GM12878 (cell line): ENCODE results near the gene KLF15. TPM values are rescaled to one million over a fixed set of nuclear protein-coding genes. Genes with fewer than 3 reads are reported as not detected.

Experiments used
- ATAC-seq: fragments of 200-7000 bp; cut with Tn5 transposase; 3 replicates; pipeline ENCODE4 v1.9.1; 2020; ENCODE audit warnings: mild to moderate bottlenecking, moderate library complexity
- BruUV-seq: library from RNA; stranded (reverse); fragments of 400-500 nt; replicated peaks from 2 replicates; lab custom pipeline; 2021; lab: Mats Ljungman, UMichigan
- CTCF ChIA-PET: fragments of 300-600 bp; sonication (Branson Sonifier 250); formaldehyde crosslinking; extraction: SDS; loops from one replicate; lab custom pipeline; 2021; ENCODE audit warnings: inconsistent platforms; lab: Yijun Ruan, JAX
- POLR2A ChIA-PET: fragments of 350-600 bp; formaldehyde crosslinking; extraction: SDS; loops from one replicate; lab custom pipeline; 2021; ENCODE audit warnings: inconsistent platforms; lab: Charles Lee
- RAD21 ChIA-PET: fragments of 300-600 bp; sonication (Branson Sonifier 250); formaldehyde crosslinking; loops from one replicate; lab custom pipeline; 2023; ENCODE audit warnings: antibody characterized with exemption; ENCODE audit not compliant: unreplicated experiment; lab: Charles Lee
- SMC1A ChIA-PET: fragments of 300-600 bp; sonication (Branson Sonifier 250); formaldehyde crosslinking; loops from one replicate; lab custom pipeline; 2023; ENCODE audit not compliant: unreplicated experiment, uncharacterized antibody; lab: Charles Lee
- DNase-seq: peaks from one replicate; pipeline ENCODE4 v3.0.0-alpha.2; 2011; ENCODE audit warnings: low read depth, low spot score
- FAIRE-seq: peaks from 3 replicates; lab custom pipeline; 2011; peaks lifted over from hg19 to GRCh38; lab: Jason Lieb, UNC
- H2AFZ ChIP-seq: 2 replicates; pipeline ENCODE4 v1.6.0; 2011; ENCODE audit warnings: low read depth, low read length, control low read depth; ENCODE audit not compliant: control insufficient read depth
- H3K27ac ChIP-seq: 2 replicates; pipeline ENCODE4 v1.5.1; 2011; ENCODE audit warnings: control low read depth; ENCODE audit not compliant: control insufficient read depth, insufficient read depth
- H3K27me3 ChIP-seq, 2 experiments: replicated peaks in 1 of 2; 2 replicates each; pipeline versions ENCODE4 v1.6.0 to v1.6.1; 2011; ENCODE audit warnings: low read length in 1 of 2; ENCODE audit not compliant: control insufficient read depth in 2 of 2, insufficient read depth in 2 of 2
- H3K36me3 ChIP-seq, 2 experiments: 2 replicates each; pipeline ENCODE4 v1.5.1; 2011; ENCODE audit warnings: low read length in 1 of 2; ENCODE audit not compliant: control insufficient read depth in 2 of 2, insufficient read depth in 2 of 2
- H3K4me1 ChIP-seq: 2 replicates; pipeline ENCODE4 v1.6.1; 2011; ENCODE audit warnings: mild to moderate bottlenecking, low read length, moderate library complexity, mixed read lengths; ENCODE audit not compliant: control insufficient read depth, insufficient read depth
- H3K4me2 ChIP-seq: 2 replicates; pipeline ENCODE4 v1.6.0; 2011; ENCODE audit warnings: control low read depth; ENCODE audit not compliant: control insufficient read depth, insufficient read depth
- H3K4me3 ChIP-seq: fragments of 200-600 bp; sonication (generic); 2 replicates; pipeline ENCODE4 v1.5.1; 2016
- H3K79me2 ChIP-seq: 2 replicates; pipeline ENCODE4 v1.6.0; 2011; ENCODE audit warnings: low read length; ENCODE audit not compliant: control insufficient read depth, insufficient read depth
- H3K9ac ChIP-seq: 2 replicates; pipeline ENCODE4 v1.8.0; 2011; ENCODE audit warnings: low read length, control low read depth, mixed read lengths; ENCODE audit not compliant: control insufficient read depth, insufficient read depth
- H3K9me3 ChIP-seq: replicated peaks from 3 replicates; pipeline ENCODE4 v1.5.1; 2011; ENCODE audit warnings: mild to moderate bottlenecking, low read length; ENCODE audit not compliant: control insufficient read depth, insufficient read depth
- H4K20me1 ChIP-seq: 2 replicates; pipeline ENCODE4 v1.6.0; 2011; ENCODE audit not compliant: control insufficient read depth, insufficient read depth
- CHD1 ChIP-seq: IDR thresholded peaks from 2 replicates; pipeline ENCODE4 v1.6.1; 2012; ENCODE audit warnings: low read depth, low read length, improper control_type of control experiment
- CTCF ChIP-seq, 3 experiments: IDR thresholded peaks in 2 of 3; conservative IDR thresholded peaks in 1 of 3; 2 replicates each; pipeline ENCODE4 v1.5.1; 2011; ENCODE audit warnings: low read depth in 3 of 3, low read length in 3 of 3, mild to moderate bottlenecking in 3 of 3, control low read depth in 2 of 3, moderate library complexity in 2 of 3, inconsistent platforms in 1 of 3, mixed read lengths in 1 of 3; ENCODE audit not compliant: control insufficient read depth in 2 of 3, insufficient read depth in 1 of 3; ENCODE audit errors: extremely low read depth in 1 of 3
- HCFC1 ChIP-seq: fragments of 150-350 bp; IDR thresholded peaks from 2 replicates; pipeline ENCODE4 v1.6.1; 2014; ENCODE audit warnings: low read length
- HDAC2 ChIP-seq: fragments of 200-600 bp; sonication (generic); IDR thresholded peaks from 2 replicates; pipeline ENCODE4 v1.6.1; 2017
- KAT2A ChIP-seq: conservative IDR thresholded peaks from 2 replicates; pipeline ENCODE4 v1.6.1; 2011; ENCODE audit warnings: low read depth, low read length; ENCODE audit not compliant: control insufficient read depth
- NFYB ChIP-seq: IDR thresholded peaks from 2 replicates; pipeline ENCODE4 v1.6.1; 2011; ENCODE audit warnings: low read depth, mild to moderate bottlenecking, low read length, improper control_type of control experiment, moderate library complexity; ENCODE audit not compliant: insufficient read depth
- NR2C2 ChIP-seq: IDR thresholded peaks from 2 replicates; pipeline ENCODE4 v1.6.1; 2011; ENCODE audit warnings: borderline replicate concordance, low read depth; ENCODE audit not compliant: control insufficient read depth, insufficient read length
- PBX3 ChIP-seq: IDR thresholded peaks from 2 replicates; pipeline ENCODE4 v1.6.1; 2011; ENCODE audit warnings: mild to moderate bottlenecking, low read depth, low read length, moderate library complexity; ENCODE audit not compliant: insufficient replicate concordance
- PML ChIP-seq: IDR thresholded peaks from 2 replicates; pipeline ENCODE4 v1.6.1; 2012; ENCODE audit warnings: low read length, inconsistent platforms
- RBBP5 ChIP-seq: fragments of 200-600 bp; sonication (generic); conservative IDR thresholded peaks from 2 replicates; pipeline ENCODE4 v1.6.1; 2016
- SMC3 ChIP-seq: IDR thresholded peaks from 2 replicates; pipeline ENCODE4 v1.6.1; 2011; ENCODE audit warnings: low read length, improper control_type of control experiment, borderline replicate concordance
- SP1 ChIP-seq: IDR thresholded peaks from one replicate; pipeline ENCODE4 v1.6.1; 2011; ENCODE audit warnings: low read depth, low read length
- SPI1 ChIP-seq: IDR thresholded peaks from 2 replicates; pipeline ENCODE4 v1.6.1; 2011; ENCODE audit warnings: low read depth, mild to moderate bottlenecking, low read length, moderate library complexity, borderline replicate concordance; ENCODE audit not compliant: insufficient read depth
- SREBF1 ChIP-seq: IDR thresholded peaks from 2 replicates; pipeline ENCODE4 v1.6.1; 2012; ENCODE audit warnings: mild to moderate bottlenecking, low read length
- SRF ChIP-seq, 2 experiments: IDR thresholded peaks; 2 replicates each; pipeline ENCODE4 v1.6.1; 2011; ENCODE audit warnings: low read depth in 2 of 2, low read length in 2 of 2, mild to moderate bottlenecking in 1 of 2, moderate library complexity in 1 of 2
- ZNF217 ChIP-seq: fragments of 450-650 bp; IDR thresholded peaks from 2 replicates; pipeline ENCODE4 v1.6.1; 2017; ENCODE audit warnings: antibody characterized with exemption, mild to moderate bottlenecking
- WGBS: methylation state at CpG from one replicate; pipeline ENCODE4 v1.1.6; 2016; ENCODE audit warnings: low lambda C conversion rate; ENCODE audit not compliant: insufficient replicate concordance, insufficient coverage; ENCODE audit errors: missing lambda C conversion rate; 5-methylcytosine and 5-hydroxymethylcytosine counted together
- in situ Hi-C: fragments of 300-500 bp; cut with MboI; formaldehyde crosslinking; loops from 9 replicates; pipeline ENCODE4 v1.14.3; 2018; ENCODE audit warnings: mixed read lengths
- intact Hi-C: fragments of 100-400 bp; cut with micrococcal nuclease; formaldehyde crosslinking; loops from one replicate; pipeline ENCODE4 v1.14.2; 2022; ENCODE audit not compliant: unreplicated experiment
- polyA plus RNA-seq, 11 experiments: library from polyadenylated mRNA; depleted of rRNA in 4 of 11; unstranded in 6 of 11; stranded (reverse) in 5 of 11; fragments of >200 nt; fragmentation: Nextera tagmentation in 4 of 11; fragmentation: Illumina TruSeq in 1 of 11; extraction: Ambion mirVana in 4 of 11; extraction: Trizol in 1 of 11; gene quantifications; 1 replicate in 1 of 11; 2 replicates in 10 of 11; pipeline versions ENCODE4 v1.2.1 to v1.2.3, GENCODE V29; 2011 to 2016; ENCODE audit warnings: inconsistent platforms in 2 of 11, missing spikeins in 2 of 11, low read depth in 1 of 11
- total RNA-seq, 4 experiments: library from RNA; depleted of rRNA in 3 of 4; stranded (reverse); fragments of >200 nt in 3 of 4; fragmentation: Illumina TruSeq in 1 of 4; extraction: Trizol in 1 of 4; gene quantifications; 2 replicates each; pipeline versions ENCODE4 v1.2.1 to v1.2.3, GENCODE V29; 2013 to 2021

The KLF15 gene
- total and polyA plus RNA-seq, 10 of the 15 experiments (the other 5 are each of a cell fraction or from before 2014, with no cell fraction given), result 0.15 TPM; not detected in 9

- DNase-seq, result no peak
- no TSS peak for BruUV-seq
- CTCF ChIA-PET, result no interaction called here
- no peak overlapping the region for H3K27ac ChIP-seq
- no peaks in the 10 kb centered on the region for H3K9me3 ChIP-seq
- H3K27me3 ChIP-seq, result no peaks in the 10 kb centered on the region; a peak in 1 of 4 replicates
- H3K4me2 ChIP-seq, result no peak overlapping the region
- no peak overlapping the region for H2AFZ ChIP-seq
- SMC1A ChIA-PET, result no interaction called here
- H4K20me1 ChIP-seq, result no peaks in the 10 kb centered on the region
- POLR2A ChIA-PET, result no interaction called here
- no peak for ATAC-seq
- RAD21 ChIA-PET, result no interaction called here
- no peaks in the 10 kb centered on the region for H3K4me1 ChIP-seq
- H3K4me3 ChIP-seq, result no peak overlapping the region
- FAIRE-seq, result no peak
- H3K9ac ChIP-seq, result no peak overlapping the region
- in situ Hi-C loops, result no loop called here
- H3K79me2 ChIP-seq, result no peaks in the 10 kb centered on the region
- TF ChIP-seq SPI1 (no peak), CHD1 (no peak), KAT2A (no peak), NFYB (no peak), HDAC2 (no peak), SMC3 (no peak), CTCF (IDR thresholded peaks at IDR 0.05 in 2 of 3, conservative IDR thresholded peaks at IDR 0.05 in 1 of 3; ENCODE audit: control insufficient read depth in 2 of 3, extremely low read depth in 1 of 3, insufficient read depth in 1 of 3, low read depth in 3 of 3, low read length in 3 of 3) (no peak), PBX3 (no peak), HCFC1 (no peak), SRF (IDR thresholded peaks at IDR 0.05; ENCODE audit: low read depth in 2 of 2, low read length in 2 of 2) (no peak), RBBP5 (no peak), NR2C2 (no peak), PML (no peak), ZNF217 (no peak), SREBF1 (no peak), SP1 (no peak)
- 9% methylated on average over 3 of the region's 3 CpGs for WGBS
- intact Hi-C loops, result no loop called here
- H3K36me3 ChIP-seq, result no peaks in the 10 kb centered on the region
Measured at GRCh38 chr3:126340596-126340942, 16.6 kb downstream of the KLF15 start.
